Gastrocnemius medialis (tissue), 4 donors: ENCODE data around the gene P4HA1.

Experiments used
- CTCF ChIP-seq, 5 experiments: fragments of 450-650 bp in 3 of 5; fragments of 200-600 bp in 2 of 5; sonication (generic) in 2 of 5; IDR thresholded peaks in 4 of 5; conservative IDR thresholded peaks in 1 of 5; 1 replicate in 4 of 5; 2 replicates in 1 of 5; pipeline ENCODE4 v1.5.1; 2016 to 2019; ENCODE audit warnings: antibody characterized with exemption in 5 of 5, mild to moderate bottlenecking in 3 of 5, moderate library complexity in 3 of 5
- POLR2A ChIP-seq, 2 donors: fragments of 450-650 bp; IDR thresholded peaks; one replicate each; pipeline ENCODE4 v1.6.1; 2017; ENCODE audit warnings: antibody characterized with exemption in 2 of 2, mild to moderate bottlenecking in 2 of 2, moderate library complexity in 2 of 2

DNA sequence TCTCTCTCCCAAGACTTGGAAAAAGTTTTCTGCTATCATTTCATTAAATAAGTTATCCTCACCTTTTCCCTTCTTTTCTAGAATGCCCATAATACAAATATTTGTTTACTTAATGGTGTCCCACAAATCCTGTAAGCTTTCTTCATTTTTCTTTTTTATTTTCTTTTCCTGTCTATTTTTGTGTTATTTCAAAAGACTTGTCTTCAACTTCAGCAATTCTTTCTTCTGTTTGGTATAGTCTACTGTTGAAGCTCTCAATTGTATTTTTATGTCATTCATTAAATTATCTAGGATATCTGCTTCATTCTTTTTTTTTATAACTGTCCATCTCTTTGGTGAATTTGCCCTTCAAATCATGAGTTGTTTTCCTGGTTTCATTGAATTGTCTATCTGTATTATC lies 117.0 kb downstream of the P4HA1 start:
- TF ChIP-seq CTCF (IDR thresholded peaks at IDR 0.05 in 4 of 5, conservative IDR thresholded peaks at IDR 0.05 in 1 of 5), result no peak
- no peak for TF ChIP-seq POLR2A (IDR thresholded peaks at IDR 0.05)
